Hepatocyte (in vitro differentiated cells): ENCODE results near the gene HPSE2.

Experiments used
- EZH2 ChIP-seq: fragments of 200-600 bp; sonication (generic); IDR thresholded peaks from 2 replicates; pipeline ENCODE4 v1.6.1; 2016; ENCODE audit warnings: antibody characterized with exemption, mild to moderate bottlenecking, borderline replicate concordance
- EZH2phosphoT487 ChIP-seq: fragments of 200-600 bp; sonication (generic); IDR thresholded peaks from one replicate; pipeline ENCODE4 v1.6.1; 2018; ENCODE audit warnings: antibody characterized with exemption, mild to moderate bottlenecking, low read depth, moderate library complexity; ENCODE audit not compliant: unreplicated experiment, severe bottlenecking
- TF ChIP-seq, protein P1 (sequence below): fragments of 200-600 bp; sonication (generic); IDR thresholded peaks from 2 replicates; pipeline ENCODE4 v1.5.1; 2016; ENCODE audit warnings: antibody characterized with exemption, mild to moderate bottlenecking; ENCODE audit not compliant: poor library complexity

DNA sequence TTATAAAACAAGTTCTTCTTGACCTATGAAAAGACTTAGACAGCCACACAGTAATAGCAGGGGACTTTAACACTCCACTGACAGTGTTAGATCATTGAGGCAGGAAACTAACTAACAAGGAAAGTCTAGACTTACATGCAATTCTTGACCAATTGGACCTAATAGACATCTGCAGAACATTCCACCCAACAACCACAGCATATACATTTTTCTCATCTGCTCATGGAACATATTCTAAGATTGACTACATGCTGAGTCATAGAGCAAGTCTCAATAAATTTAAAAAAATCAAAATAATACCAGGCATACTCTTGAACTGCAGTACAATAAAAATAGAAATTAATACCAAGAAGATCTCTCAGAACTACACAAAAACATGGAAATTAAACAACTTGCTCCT, 569.4 kb downstream of the HPSE2 start:
- TF ChIP-seq EZH2phosphoT487 = no peak
- TF ChIP-seq, protein P1, sequence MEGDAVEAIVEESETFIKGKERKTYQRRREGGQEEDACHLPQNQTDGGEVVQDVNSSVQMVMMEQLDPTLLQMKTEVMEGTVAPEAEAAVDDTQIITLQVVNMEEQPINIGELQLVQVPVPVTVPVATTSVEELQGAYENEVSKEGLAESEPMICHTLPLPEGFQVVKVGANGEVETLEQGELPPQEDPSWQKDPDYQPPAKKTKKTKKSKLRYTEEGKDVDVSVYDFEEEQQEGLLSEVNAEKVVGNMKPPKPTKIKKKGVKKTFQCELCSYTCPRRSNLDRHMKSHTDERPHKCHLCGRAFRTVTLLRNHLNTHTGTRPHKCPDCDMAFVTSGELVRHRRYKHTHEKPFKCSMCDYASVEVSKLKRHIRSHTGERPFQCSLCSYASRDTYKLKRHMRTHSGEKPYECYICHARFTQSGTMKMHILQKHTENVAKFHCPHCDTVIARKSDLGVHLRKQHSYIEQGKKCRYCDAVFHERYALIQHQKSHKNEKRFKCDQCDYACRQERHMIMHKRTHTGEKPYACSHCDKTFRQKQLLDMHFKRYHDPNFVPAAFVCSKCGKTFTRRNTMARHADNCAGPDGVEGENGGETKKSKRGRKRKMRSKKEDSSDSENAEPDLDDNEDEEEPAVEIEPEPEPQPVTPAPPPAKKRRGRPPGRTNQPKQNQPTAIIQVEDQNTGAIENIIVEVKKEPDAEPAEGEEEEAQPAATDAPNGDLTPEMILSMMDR = no peak
- no peak for TF ChIP-seq EZH2
